Right kidney (tissue), 1 donor: ENCODE measurements around the gene ASTN2.
A peak's percentile ranks its signal among the peaks of the same experiment; 100 is the strongest.
"Not testable (repeated sequence)": the region's sequence is repeated elsewhere in the genome, so short reads cannot be mapped to it uniquely, and the experiment has no call there.

Experiments
- DNase-seq: peaks from one replicate; pipeline ENCODE4 v3.0.0-alpha.2; 2016

Gene ASTN2

DNA sequence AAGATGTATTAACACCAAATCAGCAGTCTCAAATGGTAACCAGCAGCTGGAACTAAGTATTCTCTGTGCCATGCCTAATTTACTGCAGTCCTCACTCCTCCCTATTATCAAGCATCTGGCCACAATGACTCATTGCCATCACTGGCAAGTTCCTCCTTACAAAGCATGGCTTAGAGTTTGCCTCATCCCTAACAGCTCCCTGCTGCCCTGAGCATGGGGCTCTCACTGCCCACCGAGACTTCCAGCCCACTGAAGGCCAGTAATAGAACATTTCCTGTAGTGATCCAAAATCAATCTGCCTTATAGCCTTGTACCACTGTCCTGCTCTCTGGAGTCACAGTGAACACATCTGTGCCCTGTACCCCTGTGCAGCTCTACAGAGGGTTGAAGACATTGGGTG, 939.7 kb downstream of the ASTN2 start:
- DNase-seq, result no peak

DNA sequence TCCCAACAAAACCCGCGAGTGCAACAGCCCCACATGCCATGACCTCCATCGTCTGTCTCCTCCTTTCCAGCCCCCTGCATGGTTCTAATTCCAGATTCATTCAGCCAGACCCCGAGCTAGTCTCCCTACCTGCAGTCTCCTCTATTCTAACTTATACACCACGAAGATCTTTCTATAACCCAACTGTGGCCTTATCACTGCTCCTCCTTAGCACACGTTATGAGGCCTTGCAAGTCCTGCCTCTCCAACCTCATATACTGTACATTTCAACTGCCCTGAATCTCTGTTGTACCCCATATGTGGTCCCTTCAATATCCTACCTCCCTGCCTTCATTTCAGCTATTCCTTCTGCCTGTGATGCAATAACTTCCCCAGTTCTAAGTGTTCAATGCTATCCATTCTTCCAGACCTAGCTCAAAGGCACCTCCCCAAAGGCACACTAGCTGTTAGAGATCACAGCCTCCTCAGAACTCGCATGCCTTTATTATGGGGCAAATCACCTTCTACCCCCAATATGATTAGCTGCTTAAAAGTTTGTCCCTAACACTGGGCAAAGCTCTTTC, 942.8 kb downstream of the ASTN2 start:
- no peak for DNase-seq

DNA sequence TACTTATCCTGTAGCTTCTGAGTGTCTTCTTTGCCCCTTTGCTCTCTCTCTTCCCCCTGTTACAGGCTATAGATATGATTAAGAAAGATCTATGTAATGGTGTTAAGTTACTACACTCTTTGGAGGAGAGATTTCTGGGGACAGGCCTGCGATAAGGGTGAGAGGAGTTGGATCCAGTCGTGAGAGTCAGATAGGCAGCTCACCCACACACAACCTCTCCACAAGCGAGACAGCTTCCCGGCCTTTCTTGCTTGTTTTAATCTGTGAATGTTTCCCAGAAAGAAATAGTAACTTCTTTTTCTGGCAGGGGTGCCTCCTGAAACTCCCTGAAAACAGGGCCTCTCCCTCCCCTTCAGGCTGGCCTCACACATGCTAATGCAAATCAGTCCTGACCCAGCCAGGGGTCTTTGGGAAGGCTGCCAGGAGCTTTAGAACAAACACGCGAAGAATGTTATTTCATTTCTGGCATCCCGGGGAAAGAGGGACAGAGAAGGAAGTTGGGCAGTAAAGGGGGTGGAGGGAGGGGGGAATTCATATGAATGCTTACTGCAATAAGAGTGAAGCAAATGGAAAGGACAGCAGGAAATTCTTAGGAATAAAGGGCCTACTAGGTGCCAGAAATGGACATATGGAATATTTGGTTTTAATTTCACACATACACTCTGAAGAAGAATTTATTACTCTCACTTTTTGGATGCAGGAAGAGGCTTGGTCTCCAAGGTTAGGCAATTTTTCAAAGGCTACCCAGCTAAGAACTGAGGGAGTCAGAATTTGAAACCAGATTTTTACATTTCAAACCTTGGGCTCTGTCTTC, 943.6 kb downstream of the ASTN2 start:
- peak; percentile 68 for DNase-seq

DNA sequence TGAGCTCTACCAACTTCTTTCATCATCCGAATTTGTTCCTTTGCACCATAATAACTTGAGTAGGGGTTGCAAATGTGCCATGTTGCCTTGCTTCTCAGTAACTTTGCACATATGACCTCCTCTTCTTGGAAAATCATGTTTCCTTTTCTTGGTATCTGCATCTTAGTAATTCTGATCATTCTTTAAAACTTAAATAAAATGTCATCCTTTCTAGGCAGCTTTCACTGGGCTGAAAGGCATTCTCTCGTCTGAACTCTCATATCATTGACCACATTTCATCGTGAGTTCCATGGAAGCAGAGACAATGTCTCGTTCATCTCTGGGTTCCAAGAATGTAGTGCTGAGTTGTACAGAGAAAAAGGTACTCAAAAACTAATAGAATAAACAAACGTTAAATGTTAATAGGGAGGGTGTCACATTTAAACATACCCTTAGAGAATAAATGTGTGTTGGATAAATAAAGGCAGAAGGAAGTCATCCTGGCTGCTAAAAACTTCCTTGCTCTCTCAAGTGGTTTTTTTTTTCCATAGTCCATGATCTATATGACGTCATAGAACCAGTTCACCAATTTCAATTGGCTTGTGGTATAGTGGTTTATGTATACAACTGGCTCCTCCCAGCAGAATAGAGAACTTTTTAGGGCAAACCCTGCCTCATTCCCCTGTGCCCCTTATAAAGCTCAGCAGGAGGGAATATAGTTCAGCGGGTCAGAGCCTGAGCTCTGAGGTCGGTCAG, 945.9 kb downstream of the ASTN2 start:
- no peak for DNase-seq

DNA sequence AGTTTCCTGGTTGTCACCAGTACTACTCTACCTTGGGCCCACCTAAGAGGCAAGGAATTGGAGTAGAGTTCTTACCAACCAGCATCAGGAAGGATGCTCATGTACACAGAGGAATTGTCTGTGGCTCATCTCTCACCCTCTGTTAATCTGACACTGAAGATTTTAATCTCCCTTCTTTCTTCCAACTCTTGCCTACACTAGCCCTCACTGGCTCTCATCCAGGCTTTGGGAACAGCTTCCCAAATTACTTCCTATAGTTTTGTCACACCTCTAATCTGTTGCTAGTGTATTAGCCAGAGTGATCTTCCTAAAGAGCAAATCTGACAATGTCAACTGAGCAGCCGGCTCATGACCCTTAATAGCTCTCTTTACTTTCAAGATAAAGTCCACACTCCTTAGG, 946.5 kb downstream of the ASTN2 start:
- DNase-seq, result no peak

DNA sequence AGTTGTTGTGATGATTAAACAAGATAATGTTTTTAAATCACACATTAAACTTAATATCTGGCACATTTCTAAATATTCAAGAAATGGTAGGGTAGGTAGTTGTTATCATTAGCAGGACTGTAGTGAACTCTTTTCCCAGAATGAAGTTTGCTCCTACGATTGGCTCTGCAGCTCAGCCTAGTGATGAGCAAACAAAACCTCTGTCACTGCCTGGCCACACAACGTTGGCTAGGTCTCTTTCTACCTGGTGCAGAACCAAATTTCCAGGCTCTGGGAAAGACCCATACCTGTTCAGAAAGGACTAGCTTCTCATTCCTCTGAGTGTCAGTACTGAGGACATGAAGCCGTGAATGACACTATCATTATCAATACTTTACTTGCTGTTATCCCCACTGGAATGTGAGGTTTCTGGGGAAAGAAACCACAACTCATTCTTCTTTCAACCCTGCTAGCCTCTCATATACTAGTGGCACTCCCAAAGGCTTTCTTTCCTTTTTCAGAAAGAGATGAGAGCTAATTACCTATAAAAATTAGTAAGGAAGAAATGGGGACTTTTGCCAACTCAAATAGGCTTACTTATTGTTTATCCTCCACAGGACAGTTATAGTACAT, 947.0 kb downstream of the ASTN2 start:
- DNase-seq, result no peak

DNA sequence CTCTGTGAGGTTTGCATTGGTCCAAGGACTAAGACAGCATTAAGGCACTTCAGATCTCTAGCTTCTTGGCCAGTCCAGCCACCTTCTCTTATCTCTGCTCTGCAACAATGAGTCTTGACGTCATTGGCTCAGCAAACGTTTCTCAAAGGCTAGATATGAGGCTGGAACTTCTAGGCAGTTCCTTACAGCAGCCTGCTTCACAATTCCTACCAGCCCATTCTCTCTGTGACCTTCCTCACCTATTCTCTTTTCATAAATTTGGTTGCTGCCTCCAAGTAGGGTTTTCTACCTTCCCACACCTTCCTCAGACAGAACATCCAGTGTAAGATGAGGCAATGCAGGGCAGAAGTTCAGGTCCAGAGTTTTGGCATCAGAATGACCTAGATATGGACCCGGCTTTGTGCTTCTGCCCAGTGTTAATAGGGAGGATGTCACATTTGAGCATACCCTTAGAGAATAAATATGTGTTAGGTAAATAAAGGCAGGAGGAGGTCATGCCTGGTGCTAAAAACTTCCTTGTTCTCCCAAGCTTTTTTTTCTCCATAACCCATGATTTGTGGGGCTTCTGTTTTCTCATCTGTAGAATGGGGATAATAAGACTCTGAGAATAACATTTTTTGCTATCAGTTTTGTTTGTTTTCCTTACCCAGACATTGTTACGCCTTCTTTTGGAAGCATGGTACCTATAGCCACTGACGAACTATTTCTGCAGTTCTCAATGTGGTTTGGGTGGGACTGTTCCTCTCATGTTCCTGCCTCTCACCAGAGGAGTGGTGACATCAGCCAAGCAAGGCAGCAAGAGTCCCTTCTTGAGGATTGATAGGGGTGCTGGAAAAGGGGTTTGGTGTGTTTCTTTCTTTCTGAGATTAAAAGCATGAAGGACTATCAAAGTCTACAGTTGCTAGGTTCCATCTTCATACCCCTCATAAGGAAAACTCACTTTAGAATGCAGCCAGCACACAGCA, 948.3 kb downstream of the ASTN2 start:
- no peak for DNase-seq

DNA sequence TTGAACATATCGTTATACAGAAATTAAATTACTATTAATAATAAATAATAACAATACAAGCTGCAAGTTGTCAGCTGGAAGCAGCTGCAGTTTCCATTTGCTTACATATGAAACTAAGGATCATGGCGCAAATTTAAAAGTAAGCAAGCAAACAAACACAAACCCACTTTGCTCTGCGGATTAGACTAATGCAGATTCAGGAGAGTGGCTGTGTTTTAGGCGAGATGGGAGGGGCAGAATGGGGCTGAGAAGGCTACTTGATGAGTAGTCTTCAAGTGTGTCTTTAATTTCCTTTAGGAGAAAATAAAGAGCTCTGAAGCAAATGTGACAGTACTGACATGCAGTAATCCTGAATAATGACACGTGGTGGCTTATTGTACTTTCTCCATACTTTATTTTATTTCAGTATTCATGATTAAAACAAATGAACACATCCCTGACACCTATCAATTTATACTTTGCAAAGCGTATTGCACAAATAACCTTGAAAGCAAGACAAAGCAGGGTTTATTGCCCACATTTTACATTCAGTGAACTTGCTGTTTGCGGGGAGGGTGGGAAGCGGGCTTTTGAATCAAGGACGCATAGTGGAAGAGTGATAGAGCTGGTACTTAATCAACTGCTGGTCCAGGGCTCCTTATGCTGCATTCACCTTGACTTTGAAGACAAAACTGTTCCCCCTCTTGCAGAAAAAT, 949.1 kb downstream of the ASTN2 start:
- no peak for DNase-seq

DNA sequence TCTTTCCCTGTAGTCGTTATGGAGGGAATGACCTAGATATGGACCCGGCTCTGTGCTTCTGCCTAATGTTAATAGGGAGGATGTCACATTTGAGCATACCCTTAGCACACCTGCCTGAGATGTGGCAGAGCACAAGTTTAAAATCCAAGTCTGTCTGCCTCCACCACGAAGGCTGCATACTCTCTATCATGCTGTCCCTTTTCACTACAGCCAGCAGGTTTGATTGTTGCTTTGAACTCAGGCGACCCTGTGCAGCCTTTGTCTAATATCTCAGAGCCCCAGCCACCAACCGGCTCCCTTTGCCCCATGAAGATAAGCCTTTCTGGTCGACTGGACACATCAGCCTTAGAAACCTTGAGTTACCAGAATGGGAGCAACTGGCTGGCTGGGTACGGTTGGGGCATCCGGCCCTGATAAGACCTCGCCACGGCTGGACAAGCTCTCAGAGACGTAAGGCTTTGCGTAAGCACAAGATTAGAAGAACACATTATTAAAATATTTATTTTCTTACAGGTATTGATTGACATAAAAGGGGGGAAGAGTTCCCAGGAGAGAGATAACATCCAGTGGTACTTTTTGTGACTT, 949.8 kb downstream of the ASTN2 start:
- no peak for DNase-seq

DNA sequence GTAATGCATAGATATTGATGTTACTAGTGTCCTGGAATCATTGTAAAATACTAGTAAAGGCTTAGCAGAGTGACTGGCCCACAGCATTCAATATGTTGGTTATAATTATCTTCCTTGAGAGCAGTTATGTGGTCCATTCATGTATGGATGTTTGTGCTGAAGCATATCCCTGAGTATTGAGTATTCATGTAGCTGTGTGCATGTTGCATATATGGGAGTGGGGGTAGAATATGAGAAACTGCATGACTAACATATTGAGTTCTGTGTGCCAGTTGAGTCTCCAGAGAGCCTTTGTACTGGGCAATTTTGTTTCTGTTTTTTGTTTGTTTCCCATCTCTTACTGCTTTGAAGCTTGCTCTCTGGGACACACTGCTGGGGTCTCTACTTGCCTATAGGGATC, 950.4 kb downstream of the ASTN2 start:
- no peak for DNase-seq

DNA sequence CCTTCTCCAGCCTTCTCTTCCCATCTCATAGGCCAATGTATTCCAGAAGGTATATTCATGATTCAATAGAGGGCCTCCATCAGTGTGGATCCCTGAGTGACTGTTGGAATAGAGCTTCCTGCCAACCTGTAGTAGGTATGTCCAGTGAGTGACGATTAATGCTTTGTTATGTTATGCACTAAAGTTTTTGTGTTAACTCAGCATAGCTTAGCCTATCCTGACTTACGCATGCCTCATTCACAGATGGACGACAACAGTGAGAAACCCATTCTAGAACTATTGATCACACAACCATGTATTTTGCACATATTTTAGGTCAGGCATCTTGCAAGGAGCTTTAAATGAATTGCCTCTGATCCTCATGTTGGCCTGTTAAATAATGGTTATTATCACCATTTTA, 953.2 kb downstream of the ASTN2 start:
- no peak for DNase-seq

DNA sequence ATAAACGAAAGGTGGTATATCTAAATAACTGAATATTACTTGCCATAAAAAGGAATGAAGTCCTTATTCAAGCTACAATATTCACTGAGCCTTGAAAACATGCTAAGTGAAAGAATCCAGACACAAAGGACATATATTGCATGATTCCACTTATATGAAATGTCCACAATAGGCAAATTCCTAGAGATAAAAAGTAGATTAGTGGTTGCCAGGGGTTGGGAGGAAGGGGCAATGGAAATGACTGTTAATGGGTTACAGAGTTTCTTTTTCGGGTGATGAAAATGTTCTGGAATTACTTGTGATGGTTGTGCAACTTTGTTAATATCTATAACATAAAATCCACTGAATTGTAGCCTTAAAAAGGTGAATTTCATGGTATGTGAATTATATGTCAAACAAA, 954.8 kb downstream of the ASTN2 start:
- no peak for DNase-seq

DNA sequence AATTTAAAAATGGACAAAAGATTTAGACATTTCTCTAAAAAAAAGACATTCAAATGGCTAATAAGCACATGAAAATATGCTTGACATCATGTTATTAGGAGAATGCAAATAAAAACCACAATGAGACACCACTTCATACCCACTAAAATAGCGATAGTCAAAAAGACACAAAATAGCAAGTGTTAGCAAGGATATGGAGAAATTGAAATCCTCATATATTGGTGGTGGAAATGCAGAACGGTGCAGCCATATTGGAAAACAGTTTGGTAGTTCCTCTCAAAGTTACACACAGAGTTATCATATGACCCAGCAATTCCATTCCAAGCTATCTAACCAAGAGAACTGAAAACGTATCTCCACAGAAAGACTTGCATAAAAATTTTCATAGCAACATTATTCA, 955.3 kb downstream of the ASTN2 start:
- DNase-seq, result no peak

DNA sequence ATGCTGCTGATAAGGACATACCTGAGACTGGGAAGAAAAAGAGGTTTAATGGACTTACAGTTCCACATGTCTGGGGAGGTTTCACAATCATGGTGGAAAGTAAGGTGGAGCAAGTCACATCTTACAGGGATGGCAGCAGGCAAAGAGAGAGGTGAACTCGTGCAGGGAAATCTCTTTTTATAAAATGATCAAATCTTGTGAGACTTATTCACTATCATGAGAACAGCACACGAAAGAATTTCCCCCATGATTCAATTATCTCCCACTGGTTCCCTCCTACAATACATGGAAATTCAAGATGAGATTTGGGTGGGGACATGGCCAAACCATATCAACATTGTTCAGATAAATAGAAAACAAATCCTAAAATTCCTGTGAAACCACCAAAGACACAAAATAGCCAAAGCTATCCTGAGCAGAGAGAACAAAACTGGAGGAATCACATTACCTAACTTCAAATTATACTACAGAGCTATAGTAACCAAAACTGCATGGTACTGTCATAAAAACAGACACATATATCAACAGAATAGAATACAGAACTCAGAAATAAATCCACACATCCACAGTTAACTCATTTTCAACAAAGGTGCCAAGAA, 958.3 kb downstream of the ASTN2 start:
- DNase-seq, result no peak

DNA sequence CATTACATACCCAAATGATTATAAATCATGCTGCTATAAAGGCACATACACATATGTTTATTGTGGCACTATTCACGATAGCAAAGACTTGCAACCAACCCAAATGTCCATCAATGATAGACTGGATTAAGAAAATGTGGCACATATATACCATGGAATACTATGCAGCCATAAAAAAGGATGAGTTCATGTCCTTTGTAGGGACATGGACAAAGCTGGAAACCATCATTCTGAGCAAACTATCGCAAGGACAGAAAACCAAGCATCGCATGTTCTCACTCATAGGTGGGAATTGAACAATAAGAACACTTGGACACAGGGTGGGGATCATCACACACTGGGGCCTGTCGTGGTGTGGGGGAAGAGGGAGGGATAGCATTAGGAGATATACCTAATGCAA, 960.3 kb downstream of the ASTN2 start:
- not testable (repeated sequence) for DNase-seq

DNA sequence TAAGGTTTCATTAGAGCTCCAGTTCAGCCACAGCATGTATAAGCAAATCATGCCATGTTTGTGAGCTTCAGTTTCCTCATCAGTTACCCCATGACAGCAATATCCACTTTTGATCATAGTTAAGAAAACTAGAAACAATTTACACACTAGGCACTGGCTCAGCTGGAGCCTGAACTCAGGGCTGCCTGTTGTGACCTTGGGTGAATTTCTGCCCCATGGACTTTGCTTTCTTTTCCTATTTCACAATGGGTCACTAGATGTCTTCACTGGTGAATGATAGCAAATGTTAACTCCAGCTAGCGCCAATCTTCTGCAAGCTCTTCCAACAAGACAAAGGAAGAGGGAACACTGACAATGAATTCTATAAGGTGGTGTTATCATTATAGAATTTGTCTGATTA, 961.1 kb downstream of the ASTN2 start:
- DNase-seq, result no peak

DNA sequence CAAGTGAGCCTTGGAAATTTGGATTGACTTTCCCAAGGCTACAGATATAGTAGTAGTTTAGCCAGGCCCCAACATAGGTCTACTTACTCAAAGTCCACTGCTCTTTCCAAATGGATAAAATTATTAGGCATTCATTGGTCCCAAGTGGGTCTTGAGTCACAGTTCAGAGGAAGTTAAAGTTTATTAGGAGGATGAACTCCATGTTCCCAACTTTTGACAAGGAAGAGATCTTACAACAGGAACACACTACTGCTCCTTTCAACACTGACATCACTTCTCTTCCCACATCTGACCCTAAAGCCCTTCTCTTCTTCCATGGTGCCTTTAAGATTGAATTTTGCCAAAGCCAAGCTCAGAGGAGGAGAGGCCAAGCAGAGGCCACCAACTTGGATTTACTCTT, 962.2 kb downstream of the ASTN2 start:
- no peak for DNase-seq

DNA sequence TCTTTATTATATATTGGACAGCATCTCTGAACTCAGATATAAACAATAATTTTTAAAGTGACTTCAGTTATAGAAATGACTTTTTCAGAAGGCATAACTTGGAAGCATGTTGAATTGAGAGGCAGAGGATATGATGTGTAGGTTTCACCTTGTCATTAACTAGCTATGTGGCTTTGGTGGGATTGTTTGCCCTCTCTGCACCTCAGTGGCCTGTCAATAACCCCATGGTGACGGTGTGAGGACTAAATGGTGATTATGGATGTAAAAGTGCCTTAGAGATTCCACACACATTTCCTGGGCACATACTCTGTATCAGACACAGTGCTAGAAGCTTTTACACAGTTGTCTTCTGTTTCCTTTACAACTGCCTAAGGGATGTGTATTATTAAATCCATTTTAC, 962.6 kb downstream of the ASTN2 start:
- DNase-seq, result no peak

DNA sequence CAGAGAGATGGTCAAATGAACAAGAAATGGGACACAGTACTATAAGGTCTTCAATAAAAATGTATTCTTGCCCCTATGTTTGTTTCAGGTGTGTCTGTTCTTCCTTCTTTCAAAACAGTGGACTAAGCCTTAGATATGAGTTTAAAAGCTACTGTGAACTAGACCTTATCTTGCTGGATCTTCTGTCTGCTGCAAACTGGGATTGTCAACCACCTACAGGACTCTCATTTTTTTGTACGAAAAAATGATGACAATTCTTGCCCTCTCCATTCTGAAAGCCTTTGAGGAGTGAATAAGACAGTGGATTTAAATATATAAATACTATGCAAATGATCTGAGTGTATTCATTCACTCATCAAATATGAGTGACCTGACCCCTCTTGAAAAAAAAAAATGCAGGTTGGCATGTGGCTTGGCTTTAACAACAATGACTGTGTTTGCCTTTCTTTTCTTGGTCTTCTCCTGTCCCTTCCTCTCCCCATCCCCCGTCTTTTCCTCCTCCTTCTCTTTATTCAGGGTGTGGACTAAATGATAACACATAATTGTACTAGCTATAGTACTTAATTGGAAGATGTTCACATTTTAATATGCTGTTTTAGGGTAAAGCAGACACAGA, 963.2 kb downstream of the ASTN2 start:
- no peak for DNase-seq
